K562 (cell line): ENCODE data around the gene TSPYL4. TPM values are rescaled to one million over a fixed set of nuclear protein-coding genes. Genes with fewer than 3 reads are reported as not detected.

Experiments
- ATF3 ChIP-seq, 2 experiments: fragments of 450-650 bp in 1 of 2; sonication (generic) in 1 of 2; formaldehyde crosslinking in 1 of 2; IDR thresholded peaks in 1 of 2; conservative IDR thresholded peaks in 1 of 2; 2 replicates each; pipeline versions ENCODE4 v1.6.1 to v1.8.1; 2016 to 2023; ENCODE audit warnings: mild to moderate bottlenecking in 2 of 2, moderate library complexity in 2 of 2, inconsistent platforms in 1 of 2, missing genetic modification reagents in 1 of 2
- BCOR ChIP-seq: fragments of 450-650 bp; IDR thresholded peaks from 2 replicates; pipeline ENCODE4 v1.6.1; 2016
- C11orf30 ChIP-seq: fragments of 450-650 bp; IDR thresholded peaks from 2 replicates; pipeline ENCODE4 v1.6.1; 2016; ENCODE audit warnings: low read depth, mild to moderate bottlenecking
- CREB1 ChIP-seq, 2 experiments: sonication (generic) in 1 of 2; formaldehyde crosslinking in 1 of 2; IDR thresholded peaks; 2 replicates each; pipeline versions ENCODE4 v1.6.1 to v1.8.0; 2012 to 2022; ENCODE audit warnings: inconsistent platforms in 1 of 2, mild to moderate bottlenecking in 1 of 2, missing genetic modification reagents in 1 of 2, moderate library complexity in 1 of 2
- CREM ChIP-seq: IDR thresholded peaks from 2 replicates; pipeline ENCODE4 v1.6.1; 2014; ENCODE audit warnings: antibody characterized with exemption, low read depth
- CXXC5 ChIP-seq: fragments of 250-450 bp; sonication (Bioruptor Pico); IDR thresholded peaks from 2 replicates; pipeline ENCODE4 v1.8.0; 2022; ENCODE audit warnings: inconsistent platforms, mild to moderate bottlenecking, moderate library complexity
- FOXJ2 ChIP-seq: fragments of 200-800 bp; sonication (Bioruptor generic); IDR thresholded peaks from 2 replicates; pipeline ENCODE4 v1.6.1; 2016; ENCODE audit warnings: missing genetic modification characterization, missing compliant biosample characterization
- POLR2A ChIP-seq: fragments of 450-650 bp; conservative IDR thresholded peaks from 2 replicates; pipeline ENCODE4 v1.6.1; 2016
- POLR2H ChIP-seq: IDR thresholded peaks from 2 replicates; pipeline ENCODE4 v1.6.1; 2016; ENCODE audit warnings: missing genetic modification characterization, low read depth, mild to moderate bottlenecking, control low read depth, missing compliant biosample characterization, moderate library complexity
- RREB1 ChIP-seq: fragments of 250-450 bp; sonication (Bioruptor Pico); IDR thresholded peaks from 2 replicates; pipeline ENCODE4 v1.4.0; 2020
- SAFB ChIP-seq: fragments of 200-400 bp; formaldehyde crosslinking; IDR thresholded peaks from 2 replicates; pipeline ENCODE4 v1.6.1; 2017; ENCODE audit warnings: low read depth, low read length, borderline replicate concordance
- TAF1 ChIP-seq: IDR thresholded peaks from 2 replicates; pipeline ENCODE4 v1.6.1; 2011; ENCODE audit warnings: mild to moderate bottlenecking, low read length, moderate library complexity; ENCODE audit not compliant: insufficient read depth, control insufficient read depth, severe bottlenecking; ENCODE audit errors: extremely low read depth
- THAP12 ChIP-seq: fragments of 250-450 bp; sonication (Bioruptor Pico); IDR thresholded peaks from 2 replicates; pipeline ENCODE4 v1.9.0; 2021; ENCODE audit warnings: mild to moderate bottlenecking, inconsistent platforms
- TOE1 ChIP-seq, 2 experiments: fragments of 450-650 bp in 1 of 2; sonication (generic) in 1 of 2; formaldehyde crosslinking in 1 of 2; IDR thresholded peaks; 2 replicates each; pipeline versions ENCODE4 v1.7.1 to v1.8.0; 2016 to 2022; ENCODE audit warnings: borderline replicate concordance in 2 of 2, mild to moderate bottlenecking in 2 of 2, antibody characterized with exemption in 1 of 2, inconsistent platforms in 1 of 2, low read depth in 1 of 2, missing genetic modification reagents in 1 of 2, moderate library complexity in 1 of 2
- polyA plus RNA-seq, 8 experiments: library from polyadenylated mRNA; depleted of rRNA in 4 of 8; stranded (reverse) in 5 of 8; unstranded in 3 of 8; fragments of >200 nt; fragmentation: Nextera tagmentation in 2 of 8; fragmentation: Illumina TruSeq in 1 of 8; extraction: Ambion mirVana in 2 of 8; extraction: Trizol in 1 of 8; gene quantifications; 2 replicates each; pipeline versions ENCODE4 v1.2.1 to v1.2.3, GENCODE V29; 2011 to 2014; ENCODE audit warnings: inconsistent platforms in 1 of 8, missing spikeins in 1 of 8
- total RNA-seq, 7 experiments: library from RNA; depleted of rRNA in 6 of 7; stranded (reverse); fragments of >200 nt in 6 of 7; fragmentation: Illumina TruSeq in 2 of 7; extraction: Trizol in 2 of 7; gene quantifications; 2 replicates each; pipeline versions ENCODE4 v1.2.1 to v1.2.3, GENCODE V29; 2011 to 2021; ENCODE audit warnings: low replicate concordance in 1 of 7
- TF ChIP-seq, protein P1 (sequence below): fragments of 250-450 bp; sonication (Bioruptor Pico); IDR thresholded peaks from 2 replicates; pipeline ENCODE4 v1.4.0; 2020

TSPYL4 gene
- total and polyA plus RNA-seq, 9 of the 15 experiments (the other 6 are each of a cell fraction or from before 2014, with no cell fraction given) = 0.69 to 18.0 (median 9.1) TPM

DNA sequence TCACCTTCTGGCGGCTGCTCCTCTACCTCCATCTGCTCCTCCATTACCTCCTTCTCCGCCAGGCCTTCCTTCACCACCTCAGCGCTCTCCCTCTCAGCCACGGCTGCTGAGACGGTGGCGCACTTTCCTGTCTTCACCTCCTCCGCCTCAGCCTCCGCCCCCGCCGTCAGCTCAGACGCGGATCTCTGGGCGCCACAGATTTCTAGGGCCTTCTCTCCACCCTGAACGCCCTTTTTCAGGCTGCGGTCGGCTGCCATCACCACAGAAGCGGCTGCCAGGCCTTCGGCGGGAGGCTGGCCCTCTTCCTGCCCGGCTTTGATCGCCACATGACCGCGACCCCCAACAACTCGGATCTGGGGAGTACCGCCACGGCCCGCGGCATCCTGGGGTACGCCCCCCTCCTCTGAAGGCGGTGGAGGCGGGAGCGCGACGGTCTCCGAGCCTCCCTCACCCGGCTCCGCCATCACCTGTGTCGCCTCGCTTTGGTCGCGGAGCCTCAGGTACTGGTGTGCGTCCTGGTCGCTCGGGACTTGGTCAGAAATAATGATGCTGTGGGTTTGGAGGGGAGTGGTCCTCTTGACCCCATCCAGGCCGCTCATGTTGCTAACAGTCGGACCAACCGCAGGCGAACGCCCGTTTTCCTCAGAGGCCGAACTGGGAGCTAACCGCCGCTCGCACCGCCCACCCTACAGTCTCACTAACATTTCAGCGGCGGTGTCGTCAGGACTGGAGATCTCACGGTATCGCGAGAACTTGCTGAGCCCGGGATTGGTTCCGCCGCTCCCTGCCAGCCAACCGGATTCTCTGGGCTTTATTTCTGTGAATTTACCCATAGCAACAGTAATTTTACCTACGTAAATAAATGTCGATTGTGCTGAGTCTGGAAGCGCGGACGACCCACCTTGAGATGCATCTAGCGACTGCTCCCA is 25.6 kb upstream of the TSPYL4 start, which contains the start of gene TSPYL1 (continued):
- peak; percentile 59 for TF ChIP-seq BCOR
- peak; percentile 88 for TF ChIP-seq CREM
- peak; percentile 74 for TF ChIP-seq TAF1
- TF ChIP-seq THAP12 = peak; percentile 79
- TF ChIP-seq CXXC5 (CRISPR knock-in tag) = peak; percentile 55
- TF ChIP-seq, protein P1, sequence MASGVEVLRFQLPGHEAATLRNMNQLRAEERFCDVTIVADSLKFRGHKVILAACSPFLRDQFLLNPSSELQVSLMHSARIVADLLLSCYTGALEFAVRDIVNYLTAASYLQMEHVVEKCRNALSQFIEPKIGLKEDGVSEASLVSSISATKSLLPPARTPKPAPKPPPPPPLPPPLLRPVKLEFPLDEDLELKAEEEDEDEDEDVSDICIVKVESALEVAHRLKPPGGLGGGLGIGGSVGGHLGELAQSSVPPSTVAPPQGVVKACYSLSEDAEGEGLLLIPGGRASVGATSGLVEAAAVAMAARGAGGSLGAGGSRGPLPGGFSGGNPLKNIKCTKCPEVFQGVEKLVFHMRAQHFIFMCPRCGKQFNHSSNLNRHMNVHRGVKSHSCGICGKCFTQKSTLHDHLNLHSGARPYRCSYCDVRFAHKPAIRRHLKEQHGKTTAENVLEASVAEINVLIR (CRISPR knock-in tag) = no peak
- TF ChIP-seq ATF3 (IDR thresholded peaks at IDR 0.05) = no peak
- TF ChIP-seq ATF3 (CRISPR knock-in tag; conservative IDR thresholded peaks at IDR 0.05) = peak; percentile 67
- peak; percentile 90 for TF ChIP-seq POLR2H (tag)
- TF ChIP-seq TOE1 (IDR thresholded peaks at IDR 0.05; ENCODE audit: borderline replicate concordance) = peak; percentile 47
- TF ChIP-seq TOE1 (CRISPR knock-in tag; IDR thresholded peaks at IDR 0.05; ENCODE audit: borderline replicate concordance, low read depth) = no peak
- peak; percentile 31; the same call in 1 of the 2 replicates for TF ChIP-seq SAFB
- TF ChIP-seq RREB1 (CRISPR knock-in tag) = peak; percentile 88; the same call in 1 of the 2 replicates
- peak; percentile 97 for TF ChIP-seq FOXJ2
- TF ChIP-seq POLR2A = peak; percentile 95
- peak; percentile 86 for TF ChIP-seq CREB1 (IDR thresholded peaks at IDR 0.05)
- TF ChIP-seq CREB1 (CRISPR knock-in tag; IDR thresholded peaks at IDR 0.05) = peak; percentile 73
- TF ChIP-seq C11orf30 = peak; percentile 75
